Astrocyte (in vitro differentiated cells and primary cell): Measurements from ENCODE around the gene HES7. TPM values are rescaled to one million over a fixed set of nuclear protein-coding genes. Genes with fewer than 3 reads are reported as not detected.

ENCODE experiments used
- DNase-seq: peaks from one replicate; pipeline ENCODE4 v3.0.0-alpha.2; 2010; ENCODE audit warnings: low read depth
- FAIRE-seq: peaks from 2 replicates; lab custom pipeline; 2011; peaks lifted over from hg19 to GRCh38; lab: Jason Lieb, UNC
- H2AFZ ChIP-seq: 2 replicates; pipeline ENCODE4 v1.6.0; 2012; ENCODE audit warnings: low read depth, low read length, inconsistent platforms
- H3K27ac ChIP-seq: 2 replicates; pipeline ENCODE4 v1.5.1; 2011; ENCODE audit warnings: low read depth, low read length, inconsistent platforms
- H3K27me3 ChIP-seq: 2 replicates; pipeline ENCODE4 v1.6.0; 2011; ENCODE audit warnings: low read length, inconsistent platforms; ENCODE audit not compliant: insufficient read depth
- H3K36me3 ChIP-seq: 2 replicates; pipeline ENCODE4 v1.5.1; 2011; ENCODE audit warnings: low read length, inconsistent platforms; ENCODE audit not compliant: insufficient read depth
- H3K4me1 ChIP-seq: 2 replicates; pipeline ENCODE4 v1.5.1; 2011; ENCODE audit warnings: low read length, inconsistent platforms; ENCODE audit not compliant: insufficient read depth
- H3K4me2 ChIP-seq: 2 replicates; pipeline ENCODE4 v1.6.0; 2012; ENCODE audit warnings: low read length, inconsistent platforms
- H3K4me3 ChIP-seq: 2 replicates; pipeline ENCODE4 v1.5.1; 2011; ENCODE audit warnings: low read depth, mild to moderate bottlenecking, low read length, inconsistent platforms; ENCODE audit not compliant: insufficient read depth
- H3K79me2 ChIP-seq: 2 replicates; pipeline ENCODE4 v1.6.0; 2012; ENCODE audit warnings: mild to moderate bottlenecking, low read length, inconsistent platforms; ENCODE audit not compliant: insufficient read depth
- H3K9ac ChIP-seq: 2 replicates; pipeline ENCODE4 v1.6.0; 2012; ENCODE audit warnings: mild to moderate bottlenecking, low read length, inconsistent platforms
- H3K9me3 ChIP-seq: 2 replicates; pipeline ENCODE4 v1.5.1; 2012; ENCODE audit warnings: low read depth, mild to moderate bottlenecking, low read length, inconsistent platforms; ENCODE audit not compliant: insufficient read depth
- H4K20me1 ChIP-seq: 2 replicates; pipeline ENCODE4 v1.6.0; 2012; ENCODE audit warnings: low read length, inconsistent platforms; ENCODE audit not compliant: insufficient read depth
- H3K27ac Mint-ChIP-seq: one replicate; pipeline ENCODE4 v1.8.0; 2021; ENCODE audit warnings: mild to moderate bottlenecking, mixed read lengths; ENCODE audit not compliant: unreplicated experiment
- H3K27me3 Mint-ChIP-seq: one replicate; pipeline ENCODE4 v1.8.0; 2021; ENCODE audit warnings: low read depth, mixed read lengths; ENCODE audit not compliant: unreplicated experiment
- H3K36me3 Mint-ChIP-seq: one replicate; pipeline ENCODE4 v1.8.0; 2021; ENCODE audit warnings: low read depth, mixed read lengths; ENCODE audit not compliant: unreplicated experiment
- H3K4me1 Mint-ChIP-seq: one replicate; pipeline ENCODE4 v1.8.0; 2021; ENCODE audit warnings: low read depth, mixed read lengths; ENCODE audit not compliant: unreplicated experiment
- H3K4me3 Mint-ChIP-seq: one replicate; pipeline ENCODE4 v1.8.0; 2021; ENCODE audit warnings: mild to moderate bottlenecking, moderate library complexity, mixed read lengths; ENCODE audit not compliant: unreplicated experiment
- H3K9me3 Mint-ChIP-seq: one replicate; pipeline ENCODE4 v1.8.0; 2021; ENCODE audit warnings: mild to moderate bottlenecking, mixed read lengths; ENCODE audit not compliant: unreplicated experiment
- EZH2 ChIP-seq: IDR thresholded peaks from 2 replicates; pipeline ENCODE4 v1.6.1; 2012; ENCODE audit warnings: mild to moderate bottlenecking, low read length, inconsistent platforms; ENCODE audit not compliant: insufficient read depth
- total RNA-seq: library from RNA; stranded (reverse); gene quantifications from 2 replicates; pipeline ENCODE4 v1.2.1, GENCODE V29; 2021
- TF ChIP-seq, protein P1 (sequence below): IDR thresholded peaks from 2 replicates; pipeline ENCODE4 v1.5.1; 2011; ENCODE audit warnings: low read depth, mild to moderate bottlenecking, inconsistent platforms, low read length, moderate library complexity; ENCODE audit not compliant: insufficient read depth

Gene HES7
- total RNA-seq, 1 donor from 2014 or later = 0.64 TPM

DNA sequence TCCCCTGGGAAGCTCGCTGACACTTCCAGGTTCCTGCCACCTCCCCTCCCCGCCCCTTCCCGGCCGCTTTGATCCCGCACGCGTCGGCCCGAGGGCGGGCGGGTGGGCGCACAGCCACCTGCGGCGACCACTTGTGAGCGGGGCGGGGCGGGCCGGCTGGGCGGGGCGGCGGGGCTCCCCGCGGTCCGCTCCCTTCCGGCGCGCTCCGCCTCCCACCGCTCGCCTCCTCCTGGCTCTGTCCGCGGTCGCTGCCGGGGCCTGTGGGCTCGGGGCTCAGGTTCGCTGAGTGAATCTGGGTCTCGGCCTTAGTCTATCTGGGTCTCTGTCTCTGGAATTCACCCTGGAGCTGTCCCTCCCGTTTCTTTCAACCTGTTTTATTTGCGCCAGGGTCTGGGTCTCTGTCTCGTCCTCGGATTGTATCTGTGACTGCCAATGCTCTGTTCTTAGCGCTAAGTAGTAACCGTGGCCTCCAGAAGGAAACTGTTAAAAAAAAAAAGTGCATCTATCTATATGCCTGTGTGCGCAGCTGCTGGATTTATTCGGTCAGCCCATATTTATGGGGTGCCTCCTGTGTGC, 2.7 kb upstream of the HES7 start:
- Histone ChIP-seq H3K9me3 (no peaks in the 10 kb centered on the region), H3K27ac (no peak overlapping the region), H2AFZ (peak overlapping the region; percentile 85), H3K36me3 (no peaks in the 10 kb centered on the region), H3K27me3 (peaks cover 20% of the 10 kb centered on the region), H3K4me3 (peak overlapping the region; percentile 60), H3K4me2 (peak overlapping the region; percentile 97), H3K79me2 (no peaks in the 10 kb centered on the region), H3K4me1 (peaks cover 44% of the 10 kb centered on the region), H3K9ac (peak overlapping the region; percentile 74), H4K20me1 (peaks cover 8% of the 10 kb centered on the region)
- Mint-ChIP-seq H3K27ac (no peak overlapping the region), H3K27me3 (peaks cover 48% of the 10 kb centered on the region), H3K4me3 (peak overlapping the region; percentile 84), H3K4me1 (peaks cover 11% of the 10 kb centered on the region), H3K9me3 (no peaks in the 10 kb centered on the region), H3K36me3 (no peaks in the 10 kb centered on the region)
- no peak for DNase-seq
- no peak for FAIRE-seq
- no peak for TF ChIP-seq EZH2
- TF ChIP-seq, protein P1, sequence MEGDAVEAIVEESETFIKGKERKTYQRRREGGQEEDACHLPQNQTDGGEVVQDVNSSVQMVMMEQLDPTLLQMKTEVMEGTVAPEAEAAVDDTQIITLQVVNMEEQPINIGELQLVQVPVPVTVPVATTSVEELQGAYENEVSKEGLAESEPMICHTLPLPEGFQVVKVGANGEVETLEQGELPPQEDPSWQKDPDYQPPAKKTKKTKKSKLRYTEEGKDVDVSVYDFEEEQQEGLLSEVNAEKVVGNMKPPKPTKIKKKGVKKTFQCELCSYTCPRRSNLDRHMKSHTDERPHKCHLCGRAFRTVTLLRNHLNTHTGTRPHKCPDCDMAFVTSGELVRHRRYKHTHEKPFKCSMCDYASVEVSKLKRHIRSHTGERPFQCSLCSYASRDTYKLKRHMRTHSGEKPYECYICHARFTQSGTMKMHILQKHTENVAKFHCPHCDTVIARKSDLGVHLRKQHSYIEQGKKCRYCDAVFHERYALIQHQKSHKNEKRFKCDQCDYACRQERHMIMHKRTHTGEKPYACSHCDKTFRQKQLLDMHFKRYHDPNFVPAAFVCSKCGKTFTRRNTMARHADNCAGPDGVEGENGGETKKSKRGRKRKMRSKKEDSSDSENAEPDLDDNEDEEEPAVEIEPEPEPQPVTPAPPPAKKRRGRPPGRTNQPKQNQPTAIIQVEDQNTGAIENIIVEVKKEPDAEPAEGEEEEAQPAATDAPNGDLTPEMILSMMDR = no peak

DNA sequence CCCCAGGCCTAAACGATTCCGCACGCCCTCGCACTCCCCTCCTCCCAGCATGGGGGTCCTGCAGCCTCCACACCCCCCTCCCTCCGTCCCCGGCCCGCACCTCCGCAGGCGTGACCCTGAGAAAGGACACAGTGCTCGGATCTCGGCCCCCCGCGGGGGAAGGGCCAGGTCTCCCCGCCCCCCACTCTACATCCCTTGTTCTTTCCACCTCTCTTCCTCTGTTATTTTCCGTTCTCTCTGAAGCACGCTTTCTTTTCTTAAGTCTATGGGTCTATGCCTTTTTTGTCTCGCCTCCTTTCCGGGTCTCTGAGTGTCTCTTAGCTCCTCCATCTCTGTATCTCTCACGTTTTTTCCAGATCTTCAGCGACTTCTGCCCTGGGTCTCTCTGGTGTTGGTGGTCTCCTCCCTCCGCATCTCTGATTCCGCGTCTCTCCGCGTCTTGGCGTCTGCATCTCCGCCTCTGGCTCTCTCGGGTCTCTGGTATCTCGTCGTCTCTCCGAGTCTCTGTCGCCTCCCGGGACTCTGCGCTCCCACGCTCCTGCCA, 2.1 kb upstream of the HES7 start:
- TF ChIP-seq EZH2 = no peak
- TF ChIP-seq, protein P1 = no peak
- Mint-ChIP-seq H3K4me1 (peaks cover 11% of the 10 kb centered on the region), H3K27ac (peak overlapping the region; percentile 67), H3K9me3 (no peaks in the 10 kb centered on the region), H3K4me3 (peak overlapping the region; percentile 83), H3K27me3 (peaks cover 48% of the 10 kb centered on the region), H3K36me3 (no peaks in the 10 kb centered on the region)
- FAIRE-seq = no peak
- Histone ChIP-seq H3K4me2 (peak overlapping the region; percentile 97), H3K9me3 (no peaks in the 10 kb centered on the region), H4K20me1 (peaks cover 10% of the 10 kb centered on the region), H3K36me3 (no peaks in the 10 kb centered on the region), H3K27me3 (peaks cover 20% of the 10 kb centered on the region), H3K4me3 (peak overlapping the region; percentile 60), H2AFZ (peak overlapping the region; percentile 66), H3K79me2 (no peaks in the 10 kb centered on the region), H3K27ac (no peak overlapping the region), H3K4me1 (peaks cover 45% of the 10 kb centered on the region), H3K9ac (peak overlapping the region; percentile 49)
- no peak for DNase-seq
